Subcutaneous abdominal adipose tissue (tissue), 5 donors: ENCODE data around the gene LARGE2.

ENCODE experiments used
- H3K27ac ChIP-seq: one replicate; pipeline ENCODE4 v1.7.0; 2013; ENCODE audit warnings: low read depth, mild to moderate bottlenecking, inconsistent platforms, low read length, moderate library complexity
- H3K27me3 ChIP-seq, 5 donors: one replicate each; pipeline ENCODE4 v1.7.0; 2013; ENCODE audit warnings: low read length in 5 of 5, inconsistent platforms in 1 of 5; ENCODE audit not compliant: control insufficient read depth in 5 of 5, insufficient read depth in 4 of 5
- H3K36me3 ChIP-seq, 5 donors: one replicate each; pipeline ENCODE4 v1.7.0; 2013; ENCODE audit warnings: low read length in 5 of 5; ENCODE audit not compliant: control insufficient read depth in 5 of 5, insufficient read depth in 5 of 5
- H3K4me1 ChIP-seq, 5 donors: one replicate each; pipeline ENCODE4 v1.7.0; 2013; ENCODE audit warnings: low read length in 5 of 5, mild to moderate bottlenecking in 3 of 5, moderate library complexity in 1 of 5; ENCODE audit not compliant: control insufficient read depth in 5 of 5, insufficient read depth in 5 of 5
- H3K4me3 ChIP-seq, 5 donors: one replicate each; pipeline ENCODE4 v1.7.0; 2013; ENCODE audit warnings: low read length in 5 of 5, low read depth in 1 of 5
- H3K9ac ChIP-seq, 5 donors: one replicate each; pipeline ENCODE4 v1.7.0; 2013; ENCODE audit warnings: low read length in 5 of 5, mild to moderate bottlenecking in 4 of 5, moderate library complexity in 3 of 5
- H3K9me3 ChIP-seq, 5 donors: one replicate each; pipeline ENCODE4 v1.7.0; 2013; ENCODE audit warnings: low read length in 5 of 5; ENCODE audit not compliant: control insufficient read depth in 5 of 5
- donor health status: healthy.
- donor health status: healthy.
- donor health status: healthy.
- donor health status: healthy.
- donor health status: healthy.

LARGE2 gene

DNA sequence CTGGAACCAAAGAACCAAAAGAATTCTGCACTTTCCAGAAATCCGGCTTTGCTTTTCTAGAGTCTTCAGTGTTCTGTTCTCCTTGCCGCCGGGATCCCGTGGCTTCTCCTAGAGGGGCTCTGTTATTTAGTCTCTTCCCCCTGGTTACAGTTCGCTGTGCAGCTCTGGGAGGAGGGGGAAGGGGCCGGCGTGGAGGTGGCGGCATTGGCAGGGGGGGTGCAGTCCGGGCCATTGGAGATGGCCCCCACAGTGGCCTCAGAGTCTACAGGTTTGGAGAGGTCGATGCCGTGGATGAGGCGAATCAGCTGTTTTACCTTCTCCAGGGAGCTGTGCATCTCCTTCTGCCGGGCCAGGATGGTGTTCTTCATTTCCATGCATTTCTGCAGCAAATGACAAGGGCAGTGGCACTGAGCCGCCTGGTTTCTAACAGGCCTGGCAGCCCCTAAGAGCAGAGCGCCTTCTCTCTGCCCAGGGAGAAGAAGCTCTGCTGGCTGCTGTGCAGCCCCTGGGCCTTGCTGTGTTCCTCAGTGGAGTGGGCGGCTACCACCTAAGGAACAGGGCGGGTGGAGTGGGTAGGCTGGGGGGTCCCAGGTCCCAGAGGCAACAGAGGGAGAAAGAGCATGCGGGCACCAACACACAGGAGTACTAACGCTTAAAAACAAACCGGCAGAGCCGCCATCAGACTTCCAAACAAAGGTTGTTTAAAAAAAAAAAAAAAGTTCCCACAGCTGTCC is 11.6 kb downstream of the LARGE2 start:
- no peaks in the 10 kb centered on the region for H3K9me3 ChIP-seq
- no peak overlapping the region for H3K27ac ChIP-seq
- H3K27me3 ChIP-seq = no peaks in the 10 kb centered on the region
- peaks cover 11 to 67% (median 57%) of the 10 kb centered on the region in 5 donors for H3K36me3 ChIP-seq
- no peak overlapping the region for H3K4me3 ChIP-seq
- H3K4me1 ChIP-seq = peaks cover 0 to 9% (median 5%) of the 10 kb centered on the region in 5 donors
- no peak overlapping the region for H3K9ac ChIP-seq

DNA sequence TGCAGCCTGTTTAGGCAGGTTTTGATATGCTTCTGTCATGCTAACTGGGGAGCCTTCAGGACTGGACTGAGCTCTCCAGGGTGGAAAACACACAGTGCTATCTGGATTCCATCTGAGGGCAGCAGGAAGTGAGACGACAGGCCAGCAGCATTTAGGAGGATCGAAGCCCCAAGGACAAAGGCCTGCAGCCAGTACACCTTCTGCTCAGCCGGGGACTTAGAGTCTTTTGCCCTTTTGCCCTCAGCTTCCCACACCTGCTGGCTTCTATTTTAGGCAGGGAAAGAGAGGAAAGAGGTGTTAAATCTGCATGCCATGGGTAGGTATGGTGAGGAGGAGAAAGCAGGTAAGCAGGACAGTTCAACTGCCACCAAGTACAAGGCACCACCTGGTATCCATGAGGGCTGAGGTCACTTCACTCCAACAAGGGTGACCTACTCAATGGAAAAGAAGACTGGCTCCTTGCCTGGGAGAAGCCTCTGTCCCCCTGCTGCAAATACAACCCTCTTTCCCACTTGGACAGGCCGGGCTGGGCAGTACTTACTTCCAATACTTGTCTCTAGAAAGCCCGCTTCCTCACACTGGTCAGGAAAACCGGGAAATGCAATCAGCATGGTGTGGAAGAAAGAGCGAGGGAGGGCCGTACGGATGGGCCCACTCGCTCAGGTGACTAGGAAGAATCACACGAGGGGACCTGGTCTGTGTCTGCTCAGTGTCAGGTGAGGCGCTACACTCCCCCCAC is 12.3 kb downstream of the LARGE2 start:
- H3K9ac ChIP-seq = no peak overlapping the region
- H3K36me3 ChIP-seq = peaks cover 11 to 67% (median 57%) of the 10 kb centered on the region in 5 donors
- peaks cover 0 to 9% (median 5%) of the 10 kb centered on the region in 5 donors for H3K4me1 ChIP-seq
- no peaks in the 10 kb centered on the region for H3K27me3 ChIP-seq
- no peaks in the 10 kb centered on the region for H3K9me3 ChIP-seq
- H3K27ac ChIP-seq = no peak overlapping the region
- H3K4me3 ChIP-seq = no peak overlapping the region

DNA sequence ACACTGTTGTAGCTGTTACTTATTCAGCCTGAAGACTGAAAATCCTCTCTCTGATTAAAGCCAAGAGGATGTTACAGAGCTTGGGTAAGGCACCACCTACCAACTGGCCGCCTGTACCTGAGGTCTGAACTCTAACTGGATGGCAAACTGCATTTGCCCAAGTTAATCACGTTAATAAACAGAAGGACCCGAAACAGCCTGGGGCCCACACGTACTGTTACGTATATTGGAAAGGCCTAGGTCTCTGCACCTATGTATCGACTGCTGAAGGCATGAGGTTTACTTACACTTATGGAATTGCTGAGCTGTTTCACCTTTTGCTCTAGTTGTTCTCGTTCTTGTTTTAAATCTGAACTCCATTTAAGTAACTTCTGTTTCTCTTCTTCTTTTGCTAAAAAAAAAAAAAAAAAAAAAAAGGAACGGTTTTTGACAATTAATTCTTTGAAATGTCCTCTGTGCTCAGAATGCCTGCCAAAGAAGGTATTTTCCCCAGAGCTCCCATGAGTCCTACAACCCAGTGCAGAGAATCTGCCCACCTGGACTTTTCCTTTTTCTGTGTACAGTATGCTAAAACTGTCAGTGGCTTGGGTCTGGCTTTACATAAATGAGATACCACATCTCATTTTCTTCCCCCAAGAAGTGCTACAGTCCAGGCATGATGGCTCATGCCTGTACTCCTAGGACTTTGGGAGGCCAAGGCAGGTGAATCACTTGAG is 13.1 kb downstream of the LARGE2 start:
- Histone ChIP-seq H3K9ac (no peak overlapping the region), H3K4me1 (peaks cover 0 to 9% (median 5%) of the 10 kb centered on the region in 5 donors), H3K27me3 (no peaks in the 10 kb centered on the region), H3K4me3 (no peak overlapping the region), H3K36me3 (peaks cover 11 to 67% (median 54%) of the 10 kb centered on the region in 5 donors), H3K27ac (no peak overlapping the region), H3K9me3 (no peaks in the 10 kb centered on the region)

DNA sequence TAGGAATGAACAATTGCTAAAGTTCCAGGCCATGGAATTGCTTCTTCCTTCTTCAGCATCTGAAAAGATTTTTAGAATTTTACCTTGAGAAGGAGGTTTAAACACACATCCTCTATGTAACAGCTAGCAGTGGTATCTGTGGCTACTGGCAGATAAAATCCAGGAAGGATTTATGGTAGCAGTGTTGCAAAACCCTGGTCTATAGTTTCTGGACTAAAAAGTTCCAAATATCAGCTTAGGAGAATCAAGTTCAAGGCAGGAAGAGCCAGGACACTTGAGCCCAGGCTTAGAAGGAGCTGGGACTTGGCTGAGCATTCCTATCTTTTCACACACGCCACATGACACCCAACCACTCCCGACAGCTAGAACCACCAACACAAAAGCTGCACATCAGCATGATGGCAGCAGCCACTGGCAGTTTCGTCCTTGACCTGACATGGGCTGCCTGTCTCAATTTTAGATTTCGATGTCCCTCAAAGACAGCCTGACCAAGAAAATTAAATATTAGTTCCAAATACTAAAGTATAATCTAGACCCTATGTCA is 14.1 kb downstream of the LARGE2 start:
- Histone ChIP-seq H3K27ac (no peak overlapping the region), H3K4me1 (peaks cover 0 to 7% (median 4%) of the 10 kb centered on the region in 5 donors), H3K36me3 (peaks cover 15 to 64% (median 56%) of the 10 kb centered on the region in 5 donors), H3K9ac (no peak overlapping the region), H3K27me3 (no peaks in the 10 kb centered on the region), H3K9me3 (no peaks in the 10 kb centered on the region), H3K4me3 (no peak overlapping the region)

DNA sequence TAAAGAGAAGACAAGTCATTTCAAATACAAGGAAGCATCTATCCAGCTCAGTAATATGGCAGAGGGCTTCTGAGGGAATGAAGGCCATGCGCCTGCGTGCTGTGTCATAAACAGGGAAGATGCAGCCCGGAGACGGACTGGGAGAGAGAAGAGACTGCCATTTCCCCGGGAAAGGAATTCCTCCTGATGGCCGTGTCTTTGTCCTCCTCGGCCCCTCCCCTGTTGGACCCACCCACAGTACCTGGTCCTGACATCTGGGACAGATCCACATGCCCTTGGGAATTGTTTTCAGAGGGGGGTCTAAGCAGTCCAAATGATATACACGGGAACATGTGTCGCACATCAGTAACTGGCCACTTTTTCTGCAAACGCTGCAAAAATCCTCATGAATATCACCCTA is 15.5 kb downstream of the LARGE2 start:
- H3K27me3 ChIP-seq = no peaks in the 10 kb centered on the region
- no peaks in the 10 kb centered on the region for H3K4me1 ChIP-seq
- H3K9me3 ChIP-seq = no peaks in the 10 kb centered on the region
- peaks cover 27 to 66% (median 56%) of the 10 kb centered on the region in 5 donors for H3K36me3 ChIP-seq
- H3K4me3 ChIP-seq = no peak overlapping the region
- H3K9ac ChIP-seq = no peak overlapping the region
- H3K27ac ChIP-seq = no peak overlapping the region

DNA sequence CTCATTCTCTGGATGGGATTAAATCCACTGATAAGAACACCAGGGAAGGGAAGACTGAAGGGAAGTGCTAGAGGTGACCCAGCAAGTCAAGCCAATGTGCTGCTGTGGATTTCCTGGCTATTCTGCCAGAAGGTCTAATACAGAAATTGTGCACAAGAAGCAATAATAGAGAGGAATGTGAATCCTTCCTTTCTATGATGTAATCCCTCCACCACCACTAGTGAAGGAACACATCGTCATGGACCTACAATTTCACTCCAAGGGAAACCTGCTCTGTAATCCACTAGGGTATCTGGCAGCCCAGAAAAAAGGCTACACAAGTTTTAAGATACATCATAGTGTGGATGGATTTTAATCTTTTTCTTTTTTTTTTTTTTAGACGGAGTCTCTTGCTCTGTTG is 17.4 kb downstream of the LARGE2 start:
- Histone ChIP-seq H3K27ac (no peak overlapping the region), H3K9me3 (no peaks in the 10 kb centered on the region), H3K9ac (no peak overlapping the region), H3K4me1 (peaks cover 0 to 1% (median 0%) of the 10 kb centered on the region in 5 donors), H3K4me3 (no peak overlapping the region), H3K27me3 (no peaks in the 10 kb centered on the region), H3K36me3 (peaks cover 27 to 65% (median 43%) of the 10 kb centered on the region in 5 donors)

DNA sequence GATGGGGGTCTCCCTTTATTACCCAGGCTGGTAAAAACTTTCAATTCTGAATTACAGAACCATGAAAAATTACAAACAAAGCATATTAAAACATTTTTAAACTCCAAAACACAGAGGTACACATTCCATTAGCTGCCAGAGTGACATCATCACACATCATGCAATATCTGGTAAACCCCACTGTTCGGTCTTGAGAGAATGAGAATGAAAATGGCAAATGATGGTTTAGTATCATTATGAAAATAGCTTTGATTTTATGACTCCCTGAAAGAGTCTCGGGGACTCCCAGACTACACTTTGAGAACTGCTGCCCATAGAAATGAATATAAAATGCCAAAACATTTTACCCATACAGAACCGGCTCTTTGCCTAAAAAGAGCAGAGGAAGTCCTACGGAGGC is 18.8 kb downstream of the LARGE2 start:
- Histone ChIP-seq H3K4me3 (no peak overlapping the region), H3K27me3 (no peaks in the 10 kb centered on the region), H3K9me3 (no peaks in the 10 kb centered on the region), H3K4me1 (peaks cover 0 to 10% (median 0%) of the 10 kb centered on the region in 5 donors), H3K27ac (no peak overlapping the region), H3K36me3 (peaks cover 24 to 66% (median 45%) of the 10 kb centered on the region in 5 donors), H3K9ac (no peak overlapping the region)

DNA sequence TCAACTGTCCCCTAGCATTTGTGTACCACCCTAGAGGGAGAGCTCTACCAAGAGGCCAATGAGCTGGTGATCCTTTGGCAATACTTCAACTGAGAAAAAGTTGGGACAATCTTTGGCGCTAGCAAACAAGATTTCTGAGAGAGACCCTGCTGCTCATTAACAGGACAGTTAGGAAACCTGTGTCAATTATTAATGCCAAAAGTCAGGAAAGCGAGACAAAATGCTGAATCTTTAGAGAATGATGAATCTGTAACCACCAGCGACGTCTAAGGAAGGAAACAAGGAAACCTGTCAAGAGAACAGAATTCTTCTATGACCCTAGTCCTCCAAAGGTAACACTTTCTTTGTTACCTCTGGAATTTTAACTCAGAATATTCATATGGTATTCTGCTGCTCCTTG is 19.9 kb downstream of the LARGE2 start:
- Histone ChIP-seq H3K27me3 (no peaks in the 10 kb centered on the region), H3K4me1 (peaks cover 0 to 10% (median 0%) of the 10 kb centered on the region in 5 donors), H3K9ac (no peak overlapping the region), H3K27ac (no peak overlapping the region), H3K4me3 (no peak overlapping the region), H3K36me3 (peaks cover 22 to 64% (median 45%) of the 10 kb centered on the region in 5 donors), H3K9me3 (no peaks in the 10 kb centered on the region)

DNA sequence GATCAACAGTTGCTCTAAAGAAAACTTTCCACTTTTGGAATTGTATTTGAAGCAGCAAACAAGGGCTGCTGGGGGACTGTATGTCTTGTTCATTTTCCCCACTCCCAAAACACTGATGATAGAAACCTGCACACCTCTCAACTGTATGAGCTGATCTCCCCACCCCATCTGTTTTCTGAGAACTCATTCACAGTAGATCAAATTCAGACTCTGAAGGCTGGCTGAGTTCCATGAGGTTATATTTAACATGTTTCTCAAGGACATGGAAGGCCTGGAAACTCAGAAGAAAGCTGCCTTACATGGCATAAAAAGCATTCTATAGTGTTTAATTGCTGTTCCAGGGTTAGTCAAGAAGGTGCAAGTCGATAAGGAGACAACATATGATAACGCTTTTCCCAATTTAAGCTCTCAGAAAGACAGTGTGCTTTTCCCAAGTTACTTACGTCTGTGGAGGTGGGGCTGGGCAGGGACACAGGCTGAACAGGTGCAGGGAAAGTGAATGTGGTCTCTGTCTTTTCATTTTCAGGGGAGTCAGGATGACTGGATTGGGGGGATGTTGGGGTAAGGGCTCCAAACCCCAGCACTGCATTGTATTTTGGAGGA is 23.0 kb downstream of the LARGE2 start:
- no peaks in the 10 kb centered on the region for H3K9me3 ChIP-seq
- H3K27me3 ChIP-seq = no peaks in the 10 kb centered on the region
- peaks cover 0 to 10% (median 0%) of the 10 kb centered on the region in 5 donors for H3K4me1 ChIP-seq
- H3K27ac ChIP-seq = peak overlapping the region; percentile 11
- H3K36me3 ChIP-seq = peaks cover 37 to 81% (median 65%) of the 10 kb centered on the region in 5 donors
- peak overlapping the region in 1 of 5 donors; percentile 16 for H3K9ac ChIP-seq
- H3K4me3 ChIP-seq = no peak overlapping the region
